Natural killer cell treated with Interleukin-12 subunit alpha and Interleukin-12 subunit beta and Interleukin-15 and Interleukin-18, amount 100 ng/mL, for 72 hours (primary cell): ENCODE measurements around the gene TSPAN31. TPM values are rescaled to one million over a fixed set of nuclear protein-coding genes. Genes with fewer than 3 reads are reported as not detected.

ENCODE experiments used
- ATAC-seq, 2 donors: fragments of 150-1000 bp; cut with Tn5 transposase in 1 of 2; sonication (Bioruptor Pico), chemical (Tn5 transposase) in 1 of 2; 2 replicates each; pipeline ENCODE4 v1.10.0; 2021
- DNase-seq: peaks from one replicate; pipeline ENCODE4 v3.0.0; 2022; ENCODE audit warnings: low spot score
- H3K27ac Mint-ChIP-seq, 2 donors: 1 replicate in 1 of 2; 2 replicates in 1 of 2; pipeline ENCODE4 v1.8.0; 2022; ENCODE audit warnings: mixed read lengths in 2 of 2, mild to moderate bottlenecking in 1 of 2, moderate library complexity in 1 of 2
- H3K27me3 Mint-ChIP-seq, 2 donors: 1 replicate in 1 of 2; 2 replicates in 1 of 2; pipeline ENCODE4 v1.8.0; 2022; ENCODE audit warnings: mixed read lengths in 2 of 2
- H3K36me3 Mint-ChIP-seq: one replicate; pipeline ENCODE4 v1.8.0; 2022; ENCODE audit warnings: mixed read lengths
- H3K4me1 Mint-ChIP-seq, 2 donors: 1 replicate in 1 of 2; 2 replicates in 1 of 2; pipeline ENCODE4 v1.8.0; 2022; ENCODE audit warnings: low read depth in 2 of 2, mixed read lengths in 2 of 2, mild to moderate bottlenecking in 1 of 2
- H3K4me3 Mint-ChIP-seq: one replicate; pipeline ENCODE4 v1.8.0; 2022; ENCODE audit warnings: mixed read lengths
- H3K9me3 Mint-ChIP-seq: 2 replicates; pipeline ENCODE4 v1.8.0; 2022; ENCODE audit warnings: mixed read lengths
- total RNA-seq, 2 donors: library from RNA; stranded (reverse); gene quantifications; one replicate each; pipeline ENCODE4 v1.2.3, GENCODE V29; 2022

The TSPAN31 gene
- total RNA-seq, 2 donors from 2014 or later, result 14.4 to 34.9 TPM

DNA sequence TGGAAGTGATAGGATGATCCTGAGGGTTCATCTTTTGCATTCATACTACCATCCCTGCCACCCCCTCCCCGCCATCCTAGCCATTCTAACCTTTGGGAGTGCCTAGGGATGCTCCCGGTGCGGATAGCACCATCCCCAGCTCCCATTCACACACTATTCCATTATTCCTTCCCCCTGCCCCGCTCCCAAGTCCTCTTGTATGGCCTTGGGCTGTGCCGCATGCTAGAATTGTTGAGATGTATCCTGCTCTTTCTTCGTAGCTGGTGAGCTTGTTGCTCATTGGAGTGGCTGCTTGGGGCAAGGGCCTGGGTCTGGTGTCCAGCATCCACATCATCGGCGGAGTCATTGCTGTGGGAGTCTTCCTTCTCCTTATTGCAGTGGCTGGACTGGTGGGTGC is 644 bp downstream of the TSPAN31 start:
- DNase-seq, result no peak
- Mint-ChIP-seq H3K4me1 (peaks cover 48 to 54% of the 10 kb centered on the region in 2 donors), H3K27ac (peak overlapping the region; percentile 98), H3K27me3 (no peaks in the 10 kb centered on the region), H3K36me3 (peaks cover 16% of the 10 kb centered on the region), H3K4me3 (peak overlapping the region; percentile 96), H3K9me3 (no peaks in the 10 kb centered on the region)
- no peak for ATAC-seq

DNA sequence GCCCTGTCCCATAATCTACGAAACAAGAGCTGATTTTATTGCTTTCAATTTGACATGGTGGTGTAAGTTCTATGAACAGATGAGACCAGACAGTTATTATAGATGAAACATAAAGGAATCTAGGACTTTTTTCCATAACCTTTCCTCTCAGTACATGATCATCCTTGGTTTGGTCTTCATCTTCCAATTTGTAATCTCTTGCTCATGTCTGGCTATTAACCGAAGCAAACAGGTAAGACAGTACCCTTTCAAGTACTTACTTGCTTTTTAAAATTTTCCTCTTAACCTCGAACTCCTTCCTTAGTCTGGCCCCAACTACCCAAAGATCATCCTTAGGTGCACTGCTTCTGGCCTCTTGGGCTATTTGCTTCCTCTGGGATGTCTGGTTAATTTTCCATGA is 1.2 kb downstream of the TSPAN31 start:
- H3K36me3 Mint-ChIP-seq, result peaks cover 18% of the 10 kb centered on the region
- peaks cover 48 to 54% of the 10 kb centered on the region in 2 donors for H3K4me1 Mint-ChIP-seq
- H3K27me3 Mint-ChIP-seq, result no peaks in the 10 kb centered on the region
- DNase-seq (no peak), ATAC-seq (no peak)
- H3K9me3 Mint-ChIP-seq, result no peaks in the 10 kb centered on the region
- H3K4me3 Mint-ChIP-seq, result peak overlapping the region; percentile 96
- peak overlapping the region; percentile 98 for H3K27ac Mint-ChIP-seq

DNA sequence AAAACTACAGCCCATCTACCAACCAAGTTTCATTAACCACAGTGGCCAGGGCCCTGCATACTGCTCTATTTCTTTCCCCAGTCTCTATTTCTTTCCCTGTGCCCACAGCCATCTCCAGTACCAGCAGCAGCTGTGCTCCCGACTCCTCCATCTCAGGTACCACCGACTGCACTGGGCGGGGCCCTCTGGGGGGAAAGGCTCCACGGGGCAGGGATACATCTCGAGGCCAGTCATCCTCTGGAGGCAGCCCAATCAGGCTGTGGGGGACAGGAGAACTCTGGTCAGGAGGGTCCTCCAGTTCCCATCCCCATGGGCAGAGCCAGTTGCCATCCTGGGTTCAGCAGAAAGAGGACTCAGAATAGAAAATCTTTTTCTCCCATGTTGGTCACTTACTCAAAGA is 4.2 kb downstream of the TSPAN31 start:
- no peak for DNase-seq
- peaks cover 27% of the 10 kb centered on the region for H3K36me3 Mint-ChIP-seq
- H3K27me3 Mint-ChIP-seq, result no peaks in the 10 kb centered on the region
- no peaks in the 10 kb centered on the region for H3K9me3 Mint-ChIP-seq
- H3K4me1 Mint-ChIP-seq, result peaks cover 59 to 63% of the 10 kb centered on the region in 2 donors
- H3K27ac Mint-ChIP-seq, result peak overlapping the region in 1 of 2 donors; percentile 11
- H3K4me3 Mint-ChIP-seq, result no peak overlapping the region
- ATAC-seq, result no peak

DNA sequence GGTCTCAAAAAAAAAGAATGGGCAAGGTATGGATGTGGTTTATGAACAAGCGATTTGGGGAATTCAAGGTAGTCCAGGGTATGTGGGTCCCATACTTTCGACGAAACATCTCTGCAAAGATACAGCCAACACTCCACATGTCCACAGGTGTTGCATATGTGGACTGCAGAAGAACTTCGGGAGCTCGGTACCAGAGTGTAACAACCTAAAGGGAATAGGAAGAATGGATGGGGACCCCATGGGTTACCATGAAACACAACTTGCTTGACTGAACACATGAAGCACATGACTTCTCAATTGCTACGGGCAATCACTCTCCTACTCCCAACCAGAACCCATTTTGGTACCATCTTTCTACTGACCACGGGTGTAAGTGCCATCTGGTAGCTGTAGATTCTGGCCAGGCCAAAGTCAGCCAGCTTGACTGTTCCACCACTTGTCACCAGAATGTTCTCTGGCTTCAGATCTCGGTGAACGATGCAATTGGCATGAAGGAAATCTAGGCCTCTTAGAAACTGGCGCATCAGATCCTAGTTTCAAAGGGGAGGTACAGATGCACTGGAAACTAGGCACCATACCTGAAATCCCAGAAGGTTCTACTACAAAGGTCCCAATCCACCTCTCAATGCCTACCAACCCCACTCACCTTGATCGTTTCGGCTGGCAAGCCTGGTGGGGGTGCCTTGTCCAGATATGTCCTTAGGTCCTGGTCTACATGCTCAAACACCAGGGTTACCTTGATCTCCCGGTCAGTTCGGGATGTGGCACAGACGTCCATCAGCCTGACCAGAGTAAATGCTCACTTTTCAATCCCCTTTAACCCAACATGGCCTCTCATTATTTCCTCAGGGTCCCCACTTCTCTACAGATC is 6.0 kb downstream of the TSPAN31 start:
- peaks cover 27% of the 10 kb centered on the region for H3K36me3 Mint-ChIP-seq
- ATAC-seq (no peak), DNase-seq (no peak)
- peak overlapping the region; percentile 94 for H3K4me3 Mint-ChIP-seq
- H3K4me1 Mint-ChIP-seq, result peaks cover 51 to 53% of the 10 kb centered on the region in 2 donors
- no peaks in the 10 kb centered on the region for H3K27me3 Mint-ChIP-seq
- no peaks in the 10 kb centered on the region for H3K9me3 Mint-ChIP-seq
- peak overlapping the region; percentile 88 to 90 for H3K27ac Mint-ChIP-seq

DNA sequence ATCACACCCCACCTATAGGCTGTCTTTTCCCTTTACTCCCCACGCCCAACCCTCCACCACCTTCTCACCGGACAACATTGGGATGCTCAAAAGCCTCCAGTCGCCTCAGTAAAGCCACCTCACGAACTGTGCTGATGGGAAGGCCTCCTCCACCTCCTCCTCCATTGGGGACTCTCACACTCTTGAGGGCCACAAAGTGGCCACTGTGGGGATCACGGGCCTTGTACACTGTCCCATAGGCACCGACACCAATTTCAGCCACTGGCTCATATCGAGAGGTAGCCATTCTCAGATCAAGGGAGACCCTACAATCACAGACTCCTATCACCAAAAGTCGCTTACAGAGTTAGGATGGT is 6.6 kb downstream of the TSPAN31 start:
- peak overlapping the region; percentile 88 to 90 for H3K27ac Mint-ChIP-seq
- ATAC-seq, result no peak
- no peak for DNase-seq
- peak overlapping the region; percentile 94 for H3K4me3 Mint-ChIP-seq
- no peaks in the 10 kb centered on the region for H3K9me3 Mint-ChIP-seq
- H3K4me1 Mint-ChIP-seq, result peaks cover 50 to 51% of the 10 kb centered on the region in 2 donors
- H3K27me3 Mint-ChIP-seq, result no peaks in the 10 kb centered on the region
- peaks cover 24% of the 10 kb centered on the region for H3K36me3 Mint-ChIP-seq

DNA sequence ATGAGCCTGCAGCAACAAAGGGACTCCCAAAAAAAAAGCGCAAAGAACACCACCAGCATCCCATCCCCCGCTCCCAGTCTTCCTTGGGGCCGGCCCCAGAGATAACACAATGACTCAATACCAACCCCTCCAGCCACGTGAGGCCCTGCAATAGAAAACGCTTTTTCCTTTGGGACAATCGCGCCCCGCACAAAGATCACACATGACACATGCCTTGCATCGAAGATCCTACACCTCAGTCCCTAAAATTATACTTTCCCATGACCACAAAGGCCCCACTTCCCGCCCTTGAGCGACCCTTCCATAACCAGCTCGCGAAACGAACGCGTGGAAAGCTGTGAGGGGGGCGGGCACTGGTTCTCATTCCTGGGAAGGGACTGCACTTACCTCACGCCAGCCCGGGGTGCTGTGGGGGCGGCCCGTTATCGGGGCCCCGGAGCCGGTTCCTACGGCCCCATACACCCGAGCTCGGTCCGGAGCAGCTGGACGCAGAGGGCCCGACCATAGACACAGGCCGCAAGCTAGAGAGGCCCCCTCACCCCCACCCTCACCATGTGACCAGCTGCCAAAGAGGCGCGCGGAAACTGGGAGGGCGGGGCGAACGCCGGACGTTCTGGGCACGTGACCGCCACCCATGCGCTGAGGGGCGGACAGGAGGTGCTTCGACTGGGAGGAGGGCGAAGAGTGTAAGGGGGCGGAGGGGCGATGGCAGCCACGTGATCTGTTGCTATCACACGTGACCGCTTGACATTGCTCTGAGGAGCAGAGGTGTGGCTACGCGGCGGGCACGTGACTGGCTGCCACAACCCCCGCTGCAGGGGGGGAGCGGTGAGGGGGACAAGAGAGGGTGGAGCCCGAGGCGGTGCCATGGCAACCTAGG is 7.2 kb downstream of the TSPAN31 start, which contains the start of gene CDK4:
TSS of gene CDK4 (minus strand) at position 523 of the 880 bp plus-strand sequence. CDS start 593 bp downstream, outside the sequence.
- Mint-ChIP-seq H3K9me3 (no peaks in the 10 kb centered on the region), H3K36me3 (peaks cover 23% of the 10 kb centered on the region), H3K4me1 (peaks cover 54% of the 10 kb centered on the region in 2 donors), H3K27me3 (no peaks in the 10 kb centered on the region), H3K4me3 (peak within 1 kb of the TSS; percentile 94), H3K27ac (peak within 1 kb of the TSS; percentile 88 to 90)
- ATAC-seq, result peak; percentile 89 to 93
- DNase-seq, result peak; percentile 99

DNA sequence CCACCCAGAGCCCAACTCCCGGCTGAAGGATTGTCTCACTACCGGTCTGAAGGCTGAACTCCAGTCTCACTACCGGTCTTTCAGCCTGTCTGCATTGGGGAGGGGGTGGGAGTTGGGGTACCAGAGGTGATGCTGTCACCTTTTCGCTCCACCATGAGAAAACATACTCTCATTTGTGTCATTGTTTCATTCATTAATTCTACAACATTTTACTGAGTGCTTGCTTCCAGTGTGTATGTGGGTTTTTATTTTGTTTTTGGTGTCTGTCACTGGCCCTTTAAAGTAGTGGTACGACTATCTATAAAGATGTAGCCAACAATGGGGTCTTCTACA is 7.8 kb downstream of the TSPAN31 start:
- no peak for ATAC-seq
- no peaks in the 10 kb centered on the region for H3K27me3 Mint-ChIP-seq
- DNase-seq, result no peak
- peaks cover 19% of the 10 kb centered on the region for H3K36me3 Mint-ChIP-seq
- peak overlapping the region; percentile 94 for H3K4me3 Mint-ChIP-seq
- H3K9me3 Mint-ChIP-seq, result no peaks in the 10 kb centered on the region
- peaks cover 55% of the 10 kb centered on the region in 2 donors for H3K4me1 Mint-ChIP-seq
- H3K27ac Mint-ChIP-seq, result peak overlapping the region; percentile 88 to 90

DNA sequence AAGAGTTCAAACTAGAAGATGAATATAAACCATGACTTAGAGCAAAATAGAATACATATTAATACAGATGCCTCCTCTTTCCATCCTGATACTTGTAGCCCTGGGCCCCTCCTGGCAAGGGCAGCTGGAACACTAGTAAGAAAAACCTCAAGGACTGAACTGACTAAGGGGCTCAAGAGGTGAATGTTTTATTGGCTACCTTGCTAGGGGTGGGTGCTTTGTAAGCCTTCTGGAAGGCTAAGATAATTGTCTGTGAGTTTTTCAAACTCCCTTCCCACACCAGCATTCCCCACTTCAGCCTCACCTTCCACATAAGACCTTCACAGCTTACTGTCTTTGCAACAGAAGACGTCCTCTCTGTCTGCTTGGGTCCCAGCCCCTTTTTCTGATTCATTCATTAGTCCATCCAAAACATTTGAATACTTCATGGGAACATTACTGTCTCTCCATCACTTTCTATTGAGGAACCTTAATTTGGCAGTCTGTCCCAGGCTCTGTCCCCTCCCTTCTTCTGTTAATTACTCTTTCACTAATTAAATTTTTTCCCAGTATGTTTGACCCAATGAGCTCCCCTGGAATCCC is 9.0 kb downstream of the TSPAN31 start:
- Mint-ChIP-seq H3K27me3 (no peaks in the 10 kb centered on the region), H3K9me3 (no peaks in the 10 kb centered on the region), H3K4me1 (peaks cover 59 to 60% of the 10 kb centered on the region in 2 donors), H3K36me3 (peaks cover 19% of the 10 kb centered on the region), H3K4me3 (peak overlapping the region; percentile 94), H3K27ac (peak overlapping the region; percentile 88 to 90)
- no peak for ATAC-seq
- DNase-seq, result no peak

DNA sequence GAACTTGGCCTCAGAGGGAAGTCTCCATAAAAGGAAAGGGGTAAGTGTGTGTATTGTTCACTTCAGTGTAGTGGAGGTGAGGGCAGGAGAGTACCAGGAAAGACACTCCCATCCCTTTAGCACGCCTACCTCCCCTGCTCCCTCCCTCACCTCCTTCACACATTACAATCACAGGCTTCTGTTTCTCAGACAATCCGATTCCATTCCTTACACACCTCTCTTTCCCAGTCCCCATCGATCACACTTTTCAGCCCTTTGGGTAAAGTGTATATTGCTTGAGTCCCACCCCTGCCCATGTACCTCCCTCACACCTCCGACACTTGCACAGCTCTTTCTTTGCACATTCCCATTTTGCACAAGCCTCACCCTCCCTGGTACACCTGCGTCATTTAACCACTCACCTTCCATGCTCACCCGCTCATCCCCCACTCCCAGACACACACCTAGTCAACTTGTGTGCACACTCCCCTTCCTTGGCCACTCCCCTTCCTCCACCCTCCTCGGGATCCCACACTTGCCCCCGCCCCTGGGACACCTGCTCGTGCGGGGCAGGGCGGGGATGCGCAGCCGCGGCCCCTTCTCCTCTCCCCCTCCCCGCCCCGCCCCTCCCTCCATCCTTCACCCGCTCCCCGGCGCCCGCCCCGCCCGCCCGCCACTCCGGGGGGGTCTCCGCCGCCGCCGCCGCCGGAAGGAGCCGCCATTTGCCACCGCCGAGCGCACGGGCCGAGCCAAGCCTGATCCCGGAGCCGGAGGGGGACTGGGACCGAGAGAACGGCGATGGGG is 9.8 kb downstream of the TSPAN31 start, which contains the start of gene MARCHF9:
TSS of gene MARCHF9 (plus strand) at position 693 of the 783 bp plus-strand sequence. CDS start 426 bp downstream, outside the sequence.
- peak within 1 kb of the TSS; percentile 88 to 90 for H3K27ac Mint-ChIP-seq
- H3K4me3 Mint-ChIP-seq, result peak within 1 kb of the TSS; percentile 94
- ATAC-seq (peak; percentile 38 to 42), DNase-seq (no peak)
- no peaks in the 10 kb centered on the region for H3K9me3 Mint-ChIP-seq
- H3K4me1 Mint-ChIP-seq, result peaks cover 59 to 60% of the 10 kb centered on the region in 2 donors
- H3K27me3 Mint-ChIP-seq, result no peaks in the 10 kb centered on the region
- H3K36me3 Mint-ChIP-seq, result peaks cover 14% of the 10 kb centered on the region

DNA sequence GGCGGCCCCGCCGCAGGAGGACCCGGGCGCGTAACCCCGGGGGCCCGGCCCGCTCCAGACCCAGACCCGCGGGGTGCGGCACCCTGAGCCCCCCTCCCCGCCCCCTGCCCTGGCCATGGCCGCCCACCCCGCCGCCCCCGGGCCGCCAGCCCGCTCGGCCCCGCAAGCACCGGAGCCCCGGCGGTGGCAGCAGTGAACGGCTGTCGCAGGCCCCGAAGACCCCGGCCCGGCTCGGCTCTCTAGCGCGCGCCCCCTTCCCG is 10.3 kb downstream of the TSPAN31 start:
- ATAC-seq, result no peak
- H3K27me3 Mint-ChIP-seq, result no peaks in the 10 kb centered on the region
- H3K4me3 Mint-ChIP-seq, result no peak overlapping the region
- H3K27ac Mint-ChIP-seq, result no peak overlapping the region
- H3K36me3 Mint-ChIP-seq, result peaks cover 14% of the 10 kb centered on the region
- no peaks in the 10 kb centered on the region for H3K9me3 Mint-ChIP-seq
- H3K4me1 Mint-ChIP-seq, result peaks cover 59 to 64% of the 10 kb centered on the region in 2 donors
- DNase-seq, result no peak

DNA sequence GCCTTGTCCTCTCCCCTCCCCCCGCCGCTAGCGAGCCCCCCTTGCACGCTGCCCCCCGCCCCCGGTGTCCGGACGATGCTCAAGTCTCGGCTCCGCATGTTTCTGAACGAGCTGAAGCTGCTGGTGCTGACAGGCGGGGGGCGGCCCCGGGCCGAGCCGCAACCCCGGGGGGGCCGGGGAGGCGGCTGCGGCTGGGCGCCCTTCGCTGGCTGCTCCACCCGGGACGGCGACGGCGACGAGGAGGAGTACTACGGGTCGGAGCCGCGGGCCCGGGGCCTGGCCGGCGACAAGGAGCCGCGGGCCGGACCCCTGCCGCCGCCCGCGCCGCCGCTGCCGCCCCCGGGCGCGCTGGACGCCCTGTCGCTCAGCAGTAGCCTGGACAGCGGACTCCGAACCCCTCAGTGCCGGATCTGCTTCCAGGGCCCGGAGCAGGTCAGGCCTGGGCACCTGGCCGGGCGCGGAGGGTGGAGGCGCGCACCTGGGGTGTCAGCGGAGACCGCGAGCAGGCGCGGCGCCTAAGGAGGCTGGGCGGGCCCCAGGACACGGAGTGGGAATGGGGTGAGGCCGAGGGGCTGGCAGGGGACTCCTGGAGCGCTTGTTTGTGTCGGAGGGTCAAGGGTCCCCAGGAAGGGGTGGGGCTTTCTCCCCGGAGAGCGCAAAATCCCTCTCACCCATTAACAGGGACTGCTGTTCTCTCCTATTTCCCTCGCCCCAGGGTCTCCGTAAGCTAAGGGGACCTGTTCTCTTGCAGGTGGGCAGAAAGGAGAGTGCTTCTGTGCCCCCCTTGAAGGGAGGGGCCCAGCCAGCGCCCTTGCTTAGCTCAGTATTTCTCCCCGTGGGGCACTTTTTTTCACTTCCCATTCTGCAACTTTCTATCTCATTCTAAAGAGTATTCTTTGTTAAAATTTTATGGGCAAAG is 10.9 kb downstream of the TSPAN31 start:
- Mint-ChIP-seq H3K4me3 (peak overlapping the region; percentile 88), H3K27ac (peak overlapping the region; percentile 63 to 86), H3K36me3 (peaks cover 9% of the 10 kb centered on the region), H3K9me3 (no peaks in the 10 kb centered on the region), H3K27me3 (no peaks in the 10 kb centered on the region), H3K4me1 (peaks cover 55 to 58% of the 10 kb centered on the region in 2 donors)
- ATAC-seq (no peak), DNase-seq (no peak)
